Loucy (cell line): ENCODE results near the gene ASB12.

Experiments used
- H2AFZ ChIP-seq: fragments of 200-600 bp; sonication (generic); 2 replicates; pipeline ENCODE4 v1.6.0; 2016; ENCODE audit warnings: antibody characterized with exemption, mild to moderate bottlenecking, low read length, moderate library complexity
- H3F3A ChIP-seq: fragments of 200-600 bp; 2 replicates; pipeline ENCODE4 v1.6.0; 2016; ENCODE audit warnings: antibody characterized with exemption, low read depth, mild to moderate bottlenecking
- H3K27me3 ChIP-seq: fragments of 200-600 bp; sonication (generic); 2 replicates; pipeline ENCODE4 v1.6.1; 2014; ENCODE audit warnings: low read length, mild to moderate bottlenecking; ENCODE audit not compliant: insufficient read depth, poor library complexity, severe bottlenecking
- H3K36me3 ChIP-seq: fragments of 200-600 bp; sonication (generic); 2 replicates; pipeline ENCODE4 v1.6.1; 2016; ENCODE audit warnings: low read length; ENCODE audit not compliant: insufficient read depth
- H3K4me1 ChIP-seq: fragments of 200-600 bp; sonication (generic); 2 replicates; pipeline ENCODE4 v1.5.1; 2014; ENCODE audit warnings: low read length, mild to moderate bottlenecking; ENCODE audit not compliant: insufficient read depth, poor library complexity, severe bottlenecking
- H3K4me2 ChIP-seq: fragments of 200-600 bp; sonication (generic); 2 replicates; pipeline ENCODE4 v1.6.0; 2014; ENCODE audit warnings: antibody characterized with exemption, low read length, low read depth, mild to moderate bottlenecking; ENCODE audit not compliant: poor library complexity, severe bottlenecking
- H3K4me3 ChIP-seq: fragments of 200-600 bp; sonication (generic); 2 replicates; pipeline ENCODE4 v1.5.1; 2014; ENCODE audit warnings: low read length, mild to moderate bottlenecking, mixed read lengths; ENCODE audit not compliant: poor library complexity, severe bottlenecking
- H3K79me2 ChIP-seq: fragments of 200-600 bp; sonication (generic); 2 replicates; pipeline ENCODE4 v1.6.1; 2014; ENCODE audit warnings: low read length; ENCODE audit not compliant: insufficient read depth
- H3K9ac ChIP-seq: fragments of 200-600 bp; sonication (generic); 2 replicates; pipeline ENCODE4 v1.6.0; 2014; ENCODE audit warnings: mild to moderate bottlenecking, low read depth, low read length, moderate library complexity; ENCODE audit not compliant: poor library complexity, severe bottlenecking
- H3K9me2 ChIP-seq: fragments of 200-600 bp; sonication (generic); replicated peaks from 2 replicates; pipeline ENCODE4 v1.6.1; 2016; ENCODE audit warnings: low read depth, low read length, mixed read lengths
- H3K9me3 ChIP-seq: fragments of 200-600 bp; sonication (generic); 2 replicates; pipeline ENCODE4 v1.6.1; 2014; ENCODE audit warnings: mild to moderate bottlenecking, antibody characterized with exemption, low read length, low read depth; ENCODE audit not compliant: insufficient read depth
- H4K20me1 ChIP-seq: fragments of 200-600 bp; sonication (generic); 2 replicates; pipeline ENCODE4 v1.6.0; 2014; ENCODE audit warnings: antibody characterized with exemption, low read length, mild to moderate bottlenecking; ENCODE audit not compliant: insufficient read depth, poor library complexity, severe bottlenecking
- EZH2phosphoT487 ChIP-seq: fragments of 200-600 bp; IDR thresholded peaks from 2 replicates; pipeline ENCODE4 v1.6.1; 2018; ENCODE audit warnings: antibody characterized with exemption, mild to moderate bottlenecking, moderate library complexity, borderline replicate concordance
- TF ChIP-seq, protein P1 (sequence below): fragments of 200-600 bp; sonication (generic); conservative IDR thresholded peaks from 2 replicates; pipeline ENCODE4 v1.5.1; 2014; ENCODE audit warnings: mild to moderate bottlenecking, antibody characterized with exemption, low read length

ASB12 gene

DNA sequence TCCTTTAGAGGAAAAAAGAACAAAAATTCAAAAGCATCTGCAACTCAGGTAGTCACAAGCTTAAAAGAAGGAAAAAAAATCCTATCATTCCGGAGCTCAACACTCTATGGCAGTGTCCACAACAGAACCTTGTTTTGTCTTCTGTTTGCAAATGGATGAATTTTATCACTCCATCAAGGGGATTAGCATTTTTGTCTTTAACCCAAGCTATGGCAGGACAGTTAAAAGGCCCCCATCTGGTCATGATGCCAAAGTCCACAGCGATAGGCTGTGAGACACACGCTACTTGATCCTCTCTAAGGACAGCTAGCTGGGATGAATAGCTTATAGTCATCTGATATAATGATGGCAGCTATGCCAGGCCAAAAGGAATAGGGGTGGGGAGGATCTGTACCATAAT lies 41.5 kb downstream of the ASB12 start:
- H3K9ac ChIP-seq, result no peak overlapping the region
- H3K79me2 ChIP-seq, result no peaks in the 10 kb centered on the region
- no peaks in the 10 kb centered on the region for H3K4me1 ChIP-seq
- H3K4me3 ChIP-seq, result no peak overlapping the region
- H3F3A ChIP-seq, result no peaks in the 10 kb centered on the region
- no peaks in the 10 kb centered on the region for H4K20me1 ChIP-seq
- H3K9me2 ChIP-seq, result no peaks in the 10 kb centered on the region
- H2AFZ ChIP-seq, result no peak overlapping the region
- no peaks in the 10 kb centered on the region for H3K9me3 ChIP-seq
- no peaks in the 10 kb centered on the region for H3K27me3 ChIP-seq
- peaks cover 16% of the 10 kb centered on the region; the same call in 1 of the 2 replicates for H3K36me3 ChIP-seq
- H3K4me2 ChIP-seq, result no peak overlapping the region
- no peak for TF ChIP-seq EZH2phosphoT487
- TF ChIP-seq, protein P1, sequence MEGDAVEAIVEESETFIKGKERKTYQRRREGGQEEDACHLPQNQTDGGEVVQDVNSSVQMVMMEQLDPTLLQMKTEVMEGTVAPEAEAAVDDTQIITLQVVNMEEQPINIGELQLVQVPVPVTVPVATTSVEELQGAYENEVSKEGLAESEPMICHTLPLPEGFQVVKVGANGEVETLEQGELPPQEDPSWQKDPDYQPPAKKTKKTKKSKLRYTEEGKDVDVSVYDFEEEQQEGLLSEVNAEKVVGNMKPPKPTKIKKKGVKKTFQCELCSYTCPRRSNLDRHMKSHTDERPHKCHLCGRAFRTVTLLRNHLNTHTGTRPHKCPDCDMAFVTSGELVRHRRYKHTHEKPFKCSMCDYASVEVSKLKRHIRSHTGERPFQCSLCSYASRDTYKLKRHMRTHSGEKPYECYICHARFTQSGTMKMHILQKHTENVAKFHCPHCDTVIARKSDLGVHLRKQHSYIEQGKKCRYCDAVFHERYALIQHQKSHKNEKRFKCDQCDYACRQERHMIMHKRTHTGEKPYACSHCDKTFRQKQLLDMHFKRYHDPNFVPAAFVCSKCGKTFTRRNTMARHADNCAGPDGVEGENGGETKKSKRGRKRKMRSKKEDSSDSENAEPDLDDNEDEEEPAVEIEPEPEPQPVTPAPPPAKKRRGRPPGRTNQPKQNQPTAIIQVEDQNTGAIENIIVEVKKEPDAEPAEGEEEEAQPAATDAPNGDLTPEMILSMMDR, result no peak

DNA sequence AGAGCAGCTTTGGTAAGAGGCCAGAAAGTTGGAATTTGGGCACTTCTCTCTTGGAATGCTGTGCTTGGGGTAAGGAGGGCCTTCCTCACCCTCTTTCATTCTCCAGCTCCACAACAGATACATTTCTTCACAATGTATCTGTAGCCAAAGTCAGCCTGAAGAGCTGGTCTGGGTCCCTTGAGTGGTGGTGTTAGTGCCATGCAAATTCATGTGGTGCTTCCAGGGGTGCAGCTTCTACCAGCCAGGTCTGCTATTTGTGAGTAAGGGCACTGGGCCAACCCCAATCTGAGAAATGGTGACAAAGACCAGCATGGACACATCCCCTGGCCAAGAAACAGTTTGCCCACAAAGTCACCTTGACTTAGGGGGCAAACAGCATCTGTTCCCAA lies 42.7 kb downstream of the ASB12 start:
- Histone ChIP-seq H3K9me3 (no peaks in the 10 kb centered on the region), H3K79me2 (no peaks in the 10 kb centered on the region), H3K4me2 (no peak overlapping the region), H3K4me1 (no peaks in the 10 kb centered on the region), H3K27me3 (no peaks in the 10 kb centered on the region), H3K36me3 (peaks cover 16% of the 10 kb centered on the region; the same call in 1 of the 2 replicates), H4K20me1 (no peaks in the 10 kb centered on the region), H3F3A (no peaks in the 10 kb centered on the region), H3K9ac (no peak overlapping the region), H2AFZ (no peak overlapping the region), H3K9me2 (no peaks in the 10 kb centered on the region), H3K4me3 (no peak overlapping the region)
- TF ChIP-seq, protein P1, result no peak
- TF ChIP-seq EZH2phosphoT487, result no peak

DNA sequence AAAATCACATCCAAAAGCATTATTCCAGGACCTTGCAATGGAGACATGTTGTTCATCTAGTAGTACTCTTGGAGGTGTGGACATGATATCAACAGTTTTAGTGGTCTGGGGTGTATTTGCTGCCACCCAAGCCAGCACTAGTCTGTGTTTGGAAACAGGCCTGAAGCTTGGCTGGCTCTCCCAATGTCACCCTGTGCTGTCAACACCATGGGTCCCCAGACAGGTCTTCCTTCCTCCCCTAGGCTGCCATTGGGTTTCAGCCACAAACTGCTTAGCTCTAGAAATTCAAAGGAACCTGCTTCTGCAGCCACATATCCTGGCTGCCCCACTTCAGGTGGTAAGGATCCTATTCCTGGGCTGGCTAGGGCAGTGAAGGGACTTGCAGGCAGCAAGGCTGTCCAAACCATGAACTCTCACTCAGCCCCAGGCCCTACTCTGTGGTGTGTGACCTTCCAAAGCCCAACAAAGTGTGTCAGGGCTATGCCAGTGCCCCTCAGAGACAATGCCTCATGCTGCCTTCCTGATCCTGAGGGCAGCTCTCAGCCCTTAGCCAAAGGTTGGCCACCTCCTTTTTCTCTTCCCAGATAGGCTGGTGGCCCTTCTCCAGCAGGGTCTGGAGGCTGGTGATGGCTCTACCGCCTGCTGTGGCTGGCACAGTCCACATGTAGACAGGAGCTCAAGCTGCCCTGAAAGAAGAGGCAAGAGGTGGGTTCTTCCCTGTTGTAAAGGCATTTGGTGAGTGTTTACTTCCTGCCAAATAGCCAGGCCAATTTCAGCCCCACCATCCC lies 43.2 kb downstream of the ASB12 start:
- H3K4me3 ChIP-seq, result no peak overlapping the region
- H3K9me3 ChIP-seq, result no peaks in the 10 kb centered on the region
- H3K27me3 ChIP-seq, result no peaks in the 10 kb centered on the region
- H3K4me2 ChIP-seq, result no peak overlapping the region
- H3K79me2 ChIP-seq, result no peaks in the 10 kb centered on the region
- TF ChIP-seq, protein P1, result no peak
- no peak for TF ChIP-seq EZH2phosphoT487
- no peaks in the 10 kb centered on the region for H3K9me2 ChIP-seq
- no peaks in the 10 kb centered on the region for H4K20me1 ChIP-seq
- no peaks in the 10 kb centered on the region for H3F3A ChIP-seq
- H3K9ac ChIP-seq, result no peak overlapping the region
- H3K4me1 ChIP-seq, result no peaks in the 10 kb centered on the region
- no peak overlapping the region for H2AFZ ChIP-seq
- H3K36me3 ChIP-seq, result peaks cover 14% of the 10 kb centered on the region; the same call in 1 of the 2 replicates
